Caco-2 (cell line): ENCODE measurements around the gene SANBR. TPM values are rescaled to one million over a fixed set of nuclear protein-coding genes. Genes with fewer than 3 reads are reported as not detected.

Experiments
- BruUV-seq: library from RNA; stranded (reverse); fragments of 400-500 nt; replicated peaks from 2 replicates; lab custom pipeline; 2021; lab: Mats Ljungman, UMichigan
- CTCF ChIA-PET: fragments of 300-600 bp; sonication (Branson Sonifier 250); formaldehyde crosslinking; loops from one replicate; lab custom pipeline; 2022; ENCODE audit warnings: antibody characterized with exemption; lab: Charles Lee
- POLR2A ChIA-PET: fragments of 300-600 bp; sonication (Branson Sonifier 250); formaldehyde crosslinking; loops from one replicate; lab custom pipeline; 2022; ENCODE audit warnings: antibody characterized with exemption; lab: Charles Lee
- DNase-seq, 2 experiments: peaks; one replicate each; pipeline versions ENCODE4 v3.0.0 to v3.0.0-alpha.2; 2020 to 2022
- H3K27me3 ChIP-seq: replicated peaks from 2 replicates; pipeline ENCODE4 v1.6.0; 2011; ENCODE audit warnings: low read length; ENCODE audit not compliant: control insufficient read depth, insufficient read depth
- H3K36me3 ChIP-seq: 2 replicates; pipeline ENCODE4 v1.5.1; 2011; ENCODE audit warnings: low read length; ENCODE audit not compliant: control insufficient read depth, insufficient read depth
- H3K4me1 ChIP-seq: fragments of 250-450 bp; sonication (Bioruptor Pico); 2 replicates; pipeline ENCODE4 v1.5.1; 2020; ENCODE audit warnings: mild to moderate bottlenecking
- H3K4me3 ChIP-seq: 2 replicates; pipeline ENCODE4 v1.5.1; 2011; ENCODE audit warnings: low read depth, mild to moderate bottlenecking, control low read depth, low read length
- H3K9me3 ChIP-seq: fragments of 250-450 bp; sonication (Bioruptor Pico); 2 replicates; pipeline ENCODE4 v1.5.1; 2020; ENCODE audit warnings: mild to moderate bottlenecking, moderate library complexity
- H3K27ac Mint-ChIP-seq: one replicate; pipeline ENCODE4 v1.8.0; 2022; ENCODE audit warnings: mixed read lengths; ENCODE audit not compliant: unreplicated experiment
- H3K27me3 Mint-ChIP-seq: one replicate; pipeline ENCODE4 v1.8.0; 2022; ENCODE audit warnings: mixed read lengths; ENCODE audit not compliant: insufficient read depth, unreplicated experiment
- H3K36me3 Mint-ChIP-seq: one replicate; pipeline ENCODE4 v1.8.0; 2022; ENCODE audit warnings: mild to moderate bottlenecking, mixed read lengths; ENCODE audit not compliant: insufficient read depth, unreplicated experiment
- H3K4me1 Mint-ChIP-seq: one replicate; pipeline ENCODE4 v1.8.0; 2022; ENCODE audit warnings: low read depth, mixed read lengths; ENCODE audit not compliant: unreplicated experiment
- H3K4me3 Mint-ChIP-seq: one replicate; pipeline ENCODE4 v1.8.0; 2022; ENCODE audit warnings: mild to moderate bottlenecking, moderate library complexity, mixed read lengths; ENCODE audit not compliant: unreplicated experiment
- H3K9me3 Mint-ChIP-seq: one replicate; pipeline ENCODE4 v1.8.0; 2022; ENCODE audit warnings: mixed read lengths; ENCODE audit not compliant: unreplicated experiment
- CTCF ChIP-seq, 2 experiments: fragments of 200-600 bp in 1 of 2; IDR thresholded peaks; 1 replicate in 1 of 2; 2 replicates in 1 of 2; pipeline versions ENCODE4 v1.5.1 to v1.8.0; 2011 to 2022; ENCODE audit warnings: antibody characterized with exemption in 1 of 2, control low read depth in 1 of 2, inconsistent platforms in 1 of 2, low read depth in 1 of 2, low read length in 1 of 2, mild to moderate bottlenecking in 1 of 2, moderate library complexity in 1 of 2; ENCODE audit not compliant: insufficient read depth in 1 of 2, severe bottlenecking in 1 of 2, unreplicated experiment in 1 of 2
- intact Hi-C: fragments of 100-400 bp; cut with micrococcal nuclease; formaldehyde crosslinking; loops from one replicate; pipeline ENCODE4 v1.10.0; 2022; ENCODE audit not compliant: unreplicated experiment
- total RNA-seq: library from RNA; stranded (reverse); gene quantifications from 2 replicates; pipeline ENCODE4 v1.2.3, GENCODE V29; 2022

SANBR gene
- total RNA-seq, 1 experiment from 2014 or later: 14.3 TPM

- no peaks in the 10 kb centered on the region for H3K4me1 ChIP-seq
- intact Hi-C loops: loop anchor here (1.0 kb wide), 1 partner anchor 29 kb away; the partner anchor contains the start of gene PEX13
- H3K27me3 Mint-ChIP-seq: no peaks in the 10 kb centered on the region
- peaks cover 46% of the 10 kb centered on the region for H3K36me3 Mint-ChIP-seq
- BruUV-seq: no TSS peak
- H3K9me3 Mint-ChIP-seq: no peaks in the 10 kb centered on the region
- ChIA-PET POLR2A (no interaction called here), CTCF (no interaction called here)
- no peak overlapping the region for H3K27ac Mint-ChIP-seq
- H3K9me3 ChIP-seq: no peaks in the 10 kb centered on the region
- H3K4me3 ChIP-seq: no peak overlapping the region
- peak in 1 of 2 experiments; percentile 26 for DNase-seq
- H3K27me3 ChIP-seq: no peaks in the 10 kb centered on the region
- peaks cover 6% of the 10 kb centered on the region for H3K4me1 Mint-ChIP-seq
- no peak for TF ChIP-seq CTCF (IDR thresholded peaks at IDR 0.05; ENCODE audit: insufficient read depth in 1 of 2, low read depth in 1 of 2, low read length in 1 of 2, severe bottlenecking in 1 of 2, unreplicated experiment in 1 of 2)
- H3K36me3 ChIP-seq: no peaks in the 10 kb centered on the region; the same call in 1 of the 2 replicates
- no peak overlapping the region for H3K4me3 Mint-ChIP-seq
These were observed 19.7 kb upstream of the SANBR start for GRCh38 chr2:61045999-61046398.

- Mint-ChIP-seq H3K27me3 (no peaks in the 10 kb centered on the region), H3K36me3 (peaks cover 43% of the 10 kb centered on the region), H3K4me3 (no peak overlapping the region), H3K9me3 (no peaks in the 10 kb centered on the region), H3K4me1 (no peaks in the 10 kb centered on the region), H3K27ac (no peak overlapping the region)
- H3K4me1 ChIP-seq: no peaks in the 10 kb centered on the region
- no peak overlapping the region for H3K4me3 ChIP-seq
- ChIA-PET POLR2A (no interaction called here), CTCF (no interaction called here)
- no peak for TF ChIP-seq CTCF (IDR thresholded peaks at IDR 0.05; ENCODE audit: insufficient read depth in 1 of 2, low read depth in 1 of 2, low read length in 1 of 2, severe bottlenecking in 1 of 2, unreplicated experiment in 1 of 2)
- no peaks in the 10 kb centered on the region for H3K9me3 ChIP-seq
- intact Hi-C loops: no loop called here
- peaks cover 1% of the 10 kb centered on the region for H3K36me3 ChIP-seq
- no TSS peak for BruUV-seq
- DNase-seq: peak in 1 of 2 experiments; percentile 7
- no peaks in the 10 kb centered on the region for H3K27me3 ChIP-seq
These were observed 10.1 kb upstream of the SANBR start for GRCh38 chr2:61055557-61055956.

- no peak for TF ChIP-seq CTCF (IDR thresholded peaks at IDR 0.05; ENCODE audit: insufficient read depth in 1 of 2, low read depth in 1 of 2, low read length in 1 of 2, severe bottlenecking in 1 of 2, unreplicated experiment in 1 of 2)
- CTCF ChIA-PET: no interaction called here
- no TSS peak for BruUV-seq
- Mint-ChIP-seq H3K4me3 (no peak overlapping the region), H3K27me3 (no peaks in the 10 kb centered on the region), H3K4me1 (no peaks in the 10 kb centered on the region), H3K27ac (no peak overlapping the region), H3K36me3 (peaks cover 39% of the 10 kb centered on the region), H3K9me3 (no peaks in the 10 kb centered on the region)
- intact Hi-C loops: no loop called here
- no peaks in the 10 kb centered on the region for H3K9me3 ChIP-seq
- DNase-seq: no peak
- H3K36me3 ChIP-seq: peaks cover 1% of the 10 kb centered on the region
- POLR2A ChIA-PET: no interaction called here
- H3K27me3 ChIP-seq: no peaks in the 10 kb centered on the region
- no peaks in the 10 kb centered on the region for H3K4me1 ChIP-seq
- H3K4me3 ChIP-seq: no peak overlapping the region
These were observed 8.1 kb upstream of the SANBR start for GRCh38 chr2:61057562-61057961.
